ENCODE results near the gene ZNF33A.

GRCh38 chr10:38047666-38048065 lies 37.2 kb downstream of the ZNF33A start:
- no peak for TF ChIP-seq POLR2A (IDR thresholded peaks at IDR 0.05; ENCODE audit: low read length)
- no peak for TF ChIP-seq GATA1 (IDR thresholded peaks at IDR 0.05; ENCODE audit: low read depth, low read length)
